Mesenchymal stem cell (in vitro differentiated cells and primary cell): Measurements from ENCODE around the gene LRRC7.
A peak's percentile ranks its signal among the peaks of the same experiment; 100 is the strongest.

Experiments
- DNase-seq: peaks from one replicate; pipeline ENCODE4 v3.0.0-alpha.2; 2013
- H2AFZ ChIP-seq: one replicate; pipeline ENCODE4 v1.6.1; 2013; ENCODE audit warnings: low read depth, mild to moderate bottlenecking, control low read depth, inconsistent platforms, low read length, moderate library complexity
- H2AK5ac ChIP-seq: 2 replicates; pipeline ENCODE4 v1.6.1; 2013; ENCODE audit warnings: low read length, moderate library complexity, mild to moderate bottlenecking, inconsistent platforms; ENCODE audit not compliant: severe bottlenecking
- H2BK120ac ChIP-seq: one replicate; pipeline ENCODE4 v1.6.1; 2013; ENCODE audit warnings: low read depth, mild to moderate bottlenecking, inconsistent platforms, low read length, moderate library complexity
- H2BK12ac ChIP-seq, 2 experiments: one replicate each; pipeline ENCODE4 v1.6.1; 2013; ENCODE audit warnings: inconsistent platforms in 2 of 2, low read length in 2 of 2, mild to moderate bottlenecking in 2 of 2, moderate library complexity in 2 of 2, control low read depth in 1 of 2
- H2BK15ac ChIP-seq: one replicate; pipeline ENCODE4 v1.6.1; 2013; ENCODE audit warnings: mild to moderate bottlenecking, low read depth, inconsistent platforms; ENCODE audit not compliant: poor library complexity, severe bottlenecking
- H2BK5ac ChIP-seq: 2 replicates; pipeline ENCODE4 v1.6.1; 2013; ENCODE audit warnings: low read depth, mild to moderate bottlenecking, low read length, control low read depth, inconsistent platforms; ENCODE audit not compliant: poor library complexity, severe bottlenecking
- H3K14ac ChIP-seq, 2 experiments: one replicate each; pipeline ENCODE4 v1.6.1; 2013; ENCODE audit warnings: inconsistent platforms in 2 of 2, low read length in 2 of 2, control low read depth in 1 of 2, mild to moderate bottlenecking in 1 of 2, moderate library complexity in 1 of 2
- H3K18ac ChIP-seq, 2 experiments: one replicate each; pipeline ENCODE4 v1.6.1; 2013; ENCODE audit warnings: inconsistent platforms in 2 of 2, low read length in 2 of 2, control low read depth in 1 of 2, low read depth in 1 of 2, mild to moderate bottlenecking in 1 of 2
- H3K23ac ChIP-seq, 2 experiments: one replicate each; pipeline ENCODE4 v1.6.1; 2013; ENCODE audit warnings: inconsistent platforms in 2 of 2, low read length in 2 of 2, mild to moderate bottlenecking in 2 of 2, moderate library complexity in 2 of 2, control low read depth in 1 of 2
- H3K27ac ChIP-seq: 2 replicates; pipeline ENCODE4 v1.5.1; 2013; ENCODE audit warnings: mild to moderate bottlenecking, moderate library complexity, low read length, control low read depth, inconsistent platforms; ENCODE audit not compliant: poor library complexity, severe bottlenecking
- H3K27me3 ChIP-seq, 2 experiments: 2 replicates each; pipeline versions ENCODE4 v1.6.1 to v1.7.0; 2013; ENCODE audit warnings: low read length in 2 of 2, mild to moderate bottlenecking in 2 of 2, moderate library complexity in 2 of 2, control low read depth in 1 of 2, inconsistent platforms in 1 of 2; ENCODE audit not compliant: control insufficient read depth in 1 of 2, insufficient read depth in 1 of 2
- H3K36me3 ChIP-seq, 2 experiments: 2 replicates each; pipeline versions ENCODE4 v1.6.1 to v1.7.0; 2013; ENCODE audit warnings: low read length in 2 of 2, control low read depth in 1 of 2, inconsistent platforms in 1 of 2, low read depth in 1 of 2, mild to moderate bottlenecking in 1 of 2; ENCODE audit not compliant: insufficient read depth in 2 of 2, control insufficient read depth in 1 of 2
- H3K4ac ChIP-seq, 2 experiments: one replicate each; pipeline ENCODE4 v1.6.1; 2013; ENCODE audit warnings: inconsistent platforms in 2 of 2, low read length in 2 of 2, mild to moderate bottlenecking in 2 of 2, moderate library complexity in 2 of 2, control low read depth in 1 of 2, low read depth in 1 of 2
- H3K4me1 ChIP-seq: 2 replicates; pipeline ENCODE4 v1.6.1; 2013; ENCODE audit warnings: low read depth, low read length, control low read depth; ENCODE audit not compliant: control insufficient read depth, insufficient read depth
- H3K4me2 ChIP-seq: 2 replicates; pipeline ENCODE4 v1.6.1; 2013; ENCODE audit warnings: low read length, mild to moderate bottlenecking, inconsistent platforms; ENCODE audit not compliant: poor library complexity, severe bottlenecking
- H3K4me3 ChIP-seq, 2 experiments: 2 replicates each; pipeline versions ENCODE4 v1.5.1 to v1.7.0; 2013; ENCODE audit warnings: low read length in 2 of 2, mild to moderate bottlenecking in 2 of 2, control low read depth in 1 of 2, low read depth in 1 of 2; ENCODE audit not compliant: insufficient read depth in 1 of 2
- H3K79me1 ChIP-seq: replicated peaks from 2 replicates; pipeline ENCODE4 v1.6.1; 2013; ENCODE audit warnings: mild to moderate bottlenecking, control low read depth, low read length, inconsistent platforms; ENCODE audit not compliant: poor library complexity, severe bottlenecking
- H3K9ac ChIP-seq: 2 replicates; pipeline ENCODE4 v1.7.0; 2013; ENCODE audit warnings: mild to moderate bottlenecking, low read length, moderate library complexity
- H3K9me3 ChIP-seq: 2 replicates; pipeline ENCODE4 v1.7.0; 2013; ENCODE audit warnings: mild to moderate bottlenecking, low read length; ENCODE audit not compliant: control insufficient read depth
- H4K8ac ChIP-seq: one replicate; pipeline ENCODE4 v1.6.1; 2013; ENCODE audit warnings: inconsistent platforms, mild to moderate bottlenecking, low read length, moderate library complexity
- H4K91ac ChIP-seq: one replicate; pipeline ENCODE4 v1.6.1; 2013; ENCODE audit warnings: mild to moderate bottlenecking, low read length, inconsistent platforms
- WGBS: methylation state at CpG from one replicate; pipeline ENCODE4 v1.1.7; 2013; ENCODE audit warnings: mixed read lengths; 5-methylcytosine and 5-hydroxymethylcytosine counted together

LRRC7 gene

GRCh38 chr1:69569576-69570328 lies 2.0 kb downstream of the LRRC7 start:
- Histone ChIP-seq H4K91ac (no peak overlapping the region), H2AK5ac (no peak overlapping the region), H4K8ac (no peak overlapping the region), H2BK12ac (peak overlapping the region in 1 of 2 experiments; percentile 25), H3K14ac (no peak overlapping the region), H3K4me1 (peaks cover 26% of the 10 kb centered on the region), H2BK120ac (no peak overlapping the region), H2BK15ac (peak overlapping the region; percentile 54), H3K9me3 (no peaks in the 10 kb centered on the region), H3K4ac (no peak overlapping the region), H2BK5ac (no peak overlapping the region), H3K23ac (no peak overlapping the region), H3K36me3 (no peaks in the 10 kb centered on the region), H3K27ac (no peak overlapping the region), H3K9ac (no peak overlapping the region), H3K27me3 (peaks cover 25 to 54% of the 10 kb centered on the region in 2 experiments), H3K18ac (peak overlapping the region in 1 of 2 experiments; percentile 40), H3K4me2 (peak overlapping the region; percentile 74), H3K79me1 (no peaks in the 10 kb centered on the region), H3K4me3 (peak overlapping the region in 1 of 2 experiments; percentile 54), H2AFZ (no peak overlapping the region)
- 4% methylated on average over 15 of the region's 26 CpGs for WGBS
- DNase-seq, result peak; percentile 6

GRCh38 chr1:69570356-69570755 lies 2.6 kb downstream of the LRRC7 start:
- Histone ChIP-seq H3K4me1 (peaks cover 26% of the 10 kb centered on the region), H2BK5ac (no peak overlapping the region), H3K9ac (no peak overlapping the region), H3K4me2 (no peak overlapping the region), H3K36me3 (no peaks in the 10 kb centered on the region), H2AFZ (no peak overlapping the region), H3K4me3 (no peak overlapping the region), H3K23ac (no peak overlapping the region), H2BK15ac (no peak overlapping the region), H2AK5ac (no peak overlapping the region), H3K4ac (no peak overlapping the region), H4K91ac (no peak overlapping the region), H3K9me3 (no peaks in the 10 kb centered on the region), H2BK12ac (no peak overlapping the region), H2BK120ac (no peak overlapping the region), H3K14ac (no peak overlapping the region), H3K27me3 (peaks cover 25 to 49% of the 10 kb centered on the region in 2 experiments), H3K18ac (no peak overlapping the region), H3K27ac (no peak overlapping the region), H3K79me1 (no peaks in the 10 kb centered on the region), H4K8ac (no peak overlapping the region)
- DNase-seq, result peak; percentile 5
- WGBS, result 19% methylated on average over 10 of the region's 10 CpGs

- Histone ChIP-seq H3K18ac (no peak overlapping the region), H3K27ac (no peak overlapping the region), H3K4ac (no peak overlapping the region), H3K9ac (no peak overlapping the region), H3K36me3 (no peaks in the 10 kb centered on the region), H3K9me3 (no peaks in the 10 kb centered on the region), H3K27me3 (peaks cover 25 to 29% of the 10 kb centered on the region in 2 experiments), H2BK15ac (no peak overlapping the region), H4K91ac (no peak overlapping the region), H3K4me3 (no peak overlapping the region), H2AK5ac (no peak overlapping the region), H3K4me1 (peaks cover 19% of the 10 kb centered on the region), H2BK12ac (no peak overlapping the region), H3K23ac (no peak overlapping the region), H2BK120ac (no peak overlapping the region), H3K79me1 (no peaks in the 10 kb centered on the region), H2AFZ (no peak overlapping the region), H4K8ac (no peak overlapping the region), H3K14ac (no peak overlapping the region), H3K4me2 (no peak overlapping the region), H2BK5ac (no peak overlapping the region)
- DNase-seq, result peak; percentile 1
- 69% methylated on average over 1 of the region's 2 CpGs for WGBS
Measured at GRCh38 chr1:69572921-69573320, 5.2 kb downstream of the LRRC7 start.

GRCh38 chr1:69573911-69574310 lies 6.2 kb downstream of the LRRC7 start:
- no peak for DNase-seq
- no peak overlapping the region for H3K18ac ChIP-seq
- no peak overlapping the region for H2AK5ac ChIP-seq
- no peak overlapping the region for H3K23ac ChIP-seq
- H3K4me2 ChIP-seq, result no peak overlapping the region
- no peak overlapping the region for H4K91ac ChIP-seq
- no peaks in the 10 kb centered on the region for H3K9me3 ChIP-seq
- no peak overlapping the region for H2BK15ac ChIP-seq
- no peak overlapping the region for H3K14ac ChIP-seq
- no peak overlapping the region for H2BK5ac ChIP-seq
- peaks cover 9% of the 10 kb centered on the region for H3K4me1 ChIP-seq
- H2BK12ac ChIP-seq, result no peak overlapping the region
- peaks cover 17 to 20% of the 10 kb centered on the region in 2 experiments for H3K27me3 ChIP-seq
- no peak overlapping the region for H3K9ac ChIP-seq
- no peak overlapping the region for H2BK120ac ChIP-seq
- no peak overlapping the region for H3K4me3 ChIP-seq
- 43% methylated on average over 2 of the region's 2 CpGs for WGBS
- no peak overlapping the region for H2AFZ ChIP-seq
- no peak overlapping the region for H4K8ac ChIP-seq
- H3K36me3 ChIP-seq, result no peaks in the 10 kb centered on the region
- H3K79me1 ChIP-seq, result no peaks in the 10 kb centered on the region
- no peak overlapping the region for H3K27ac ChIP-seq
- H3K4ac ChIP-seq, result no peak overlapping the region
